Osteoblast (primary cell): ENCODE data around the gene TOE1. TPM values are rescaled to one million over a fixed set of nuclear protein-coding genes. Genes with fewer than 3 reads are reported as not detected.
"Not testable (repeated sequence)": the region's sequence is repeated elsewhere in the genome, so short reads cannot be mapped to it uniquely, and the experiment has no call there.

ENCODE experiments used
- DNase-seq: peaks from one replicate; pipeline ENCODE4 v3.0.0; 2011; ENCODE audit warnings: low spot score, mixed read lengths; ENCODE audit not compliant: insufficient read length; ENCODE audit errors: missing footprints
- H2AFZ ChIP-seq: 2 replicates; pipeline ENCODE4 v1.6.0; 2011; ENCODE audit warnings: mild to moderate bottlenecking, low read length
- H3K27ac ChIP-seq: 2 replicates; pipeline ENCODE4 v1.5.1; 2011; ENCODE audit warnings: mild to moderate bottlenecking, low read depth, low read length, moderate library complexity
- H3K27me3 ChIP-seq: 2 replicates; pipeline ENCODE4 v1.6.0; 2012; ENCODE audit warnings: mild to moderate bottlenecking, control low read depth, inconsistent platforms, low read length, moderate library complexity; ENCODE audit not compliant: insufficient read depth
- H3K36me3 ChIP-seq: 2 replicates; pipeline ENCODE4 v1.5.1; 2011; ENCODE audit warnings: mild to moderate bottlenecking, low read length, control low read depth, moderate library complexity; ENCODE audit not compliant: insufficient read depth
- H3K4me1 ChIP-seq: 2 replicates; pipeline ENCODE4 v1.5.1; 2011; ENCODE audit warnings: mild to moderate bottlenecking, low read length, control low read depth, moderate library complexity; ENCODE audit not compliant: insufficient read depth
- H3K4me2 ChIP-seq: 2 replicates; pipeline ENCODE4 v1.6.0; 2011; ENCODE audit warnings: mild to moderate bottlenecking, low read length; ENCODE audit not compliant: insufficient read depth
- H3K4me3 ChIP-seq: fragments of 200-600 bp; sonication (generic); 3 replicates; pipeline ENCODE4 v1.5.1; 2012; ENCODE audit warnings: mild to moderate bottlenecking, low read length, inconsistent platforms; ENCODE audit not compliant: insufficient read depth
- H3K79me2 ChIP-seq: 2 replicates; pipeline ENCODE4 v1.6.0; 2012; ENCODE audit warnings: mild to moderate bottlenecking, low read length, control low read depth, inconsistent platforms; ENCODE audit not compliant: insufficient read depth
- H3K9me3 ChIP-seq: 2 replicates; pipeline ENCODE4 v1.5.1; 2011; ENCODE audit warnings: low read depth, low read length, control low read depth
- H4K20me1 ChIP-seq: 2 replicates; pipeline ENCODE4 v1.6.0; 2012; ENCODE audit warnings: mild to moderate bottlenecking, low read length, control low read depth; ENCODE audit not compliant: insufficient read depth
- CTCF ChIP-seq: IDR thresholded peaks from 2 replicates; pipeline ENCODE4 v1.5.1; 2011; ENCODE audit warnings: mild to moderate bottlenecking, low read depth, low read length, moderate library complexity; ENCODE audit errors: extremely low read depth
- total RNA-seq: library from RNA; depleted of rRNA; stranded (reverse); fragments of >200 nt; gene quantifications from 2 replicates; pipeline ENCODE4 v1.2.3, GENCODE V29; 2012

TOE1 gene
- total RNA-seq, 1 donor = 6.5 TPM

DNA sequence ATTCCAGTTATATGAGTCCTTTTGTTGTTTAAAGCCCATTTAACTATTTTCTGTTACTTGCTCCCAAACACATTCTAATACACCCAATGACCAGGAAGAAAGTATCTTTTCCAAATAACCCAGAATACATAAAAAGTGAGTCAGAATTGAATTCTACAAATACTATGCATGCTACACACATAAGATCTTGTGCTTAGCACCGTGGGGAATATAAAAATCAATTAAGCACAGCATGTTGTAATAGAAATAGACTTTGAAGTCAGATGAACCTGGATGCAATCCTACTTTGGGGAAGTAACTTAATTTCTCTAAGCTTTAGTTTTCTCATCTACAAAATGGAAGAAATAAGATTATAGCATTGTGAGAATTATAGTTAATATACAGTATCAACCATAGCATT is 40.8 kb downstream of the TOE1 start:
- TF ChIP-seq CTCF = no peak
- H3K36me3 ChIP-seq = no peaks in the 10 kb centered on the region

DNA sequence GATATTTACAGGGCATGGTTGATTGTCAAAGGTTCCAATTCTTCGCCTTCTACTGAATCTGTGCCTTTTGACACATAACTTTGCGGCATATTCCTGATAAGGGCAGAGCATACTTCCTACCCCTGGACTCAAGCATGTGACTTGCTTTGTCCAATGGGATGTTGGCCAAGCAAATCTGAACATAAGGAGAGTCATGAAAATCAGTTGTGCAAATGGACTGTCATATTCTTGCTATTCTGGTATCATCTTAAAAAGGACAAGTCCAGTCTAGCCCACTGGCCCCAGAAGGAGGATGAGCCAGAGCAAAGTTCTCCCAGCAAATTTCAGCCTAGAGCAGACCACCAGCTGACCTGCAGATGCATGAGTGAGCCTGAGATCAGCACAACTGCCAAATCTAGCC is 41.3 kb downstream of the TOE1 start:
- H3K4me1 ChIP-seq = no peaks in the 10 kb centered on the region
- H3K79me2 ChIP-seq = no peaks in the 10 kb centered on the region
- TF ChIP-seq CTCF = no peak

More for the DNA sequence above, 40.8 kb downstream of the TOE1 start:
- Histone ChIP-seq H3K4me1 (no peaks in the 10 kb centered on the region), H3K4me2 (no peak overlapping the region), H3K27me3 (no peaks in the 10 kb centered on the region), H3K9me3 (no peaks in the 10 kb centered on the region), H3K4me3 (no peak overlapping the region), H3K79me2 (no peaks in the 10 kb centered on the region), H4K20me1 (no peaks in the 10 kb centered on the region), H2AFZ (no peak overlapping the region), H3K27ac (no peak overlapping the region)
- no peak for DNase-seq

DNA sequence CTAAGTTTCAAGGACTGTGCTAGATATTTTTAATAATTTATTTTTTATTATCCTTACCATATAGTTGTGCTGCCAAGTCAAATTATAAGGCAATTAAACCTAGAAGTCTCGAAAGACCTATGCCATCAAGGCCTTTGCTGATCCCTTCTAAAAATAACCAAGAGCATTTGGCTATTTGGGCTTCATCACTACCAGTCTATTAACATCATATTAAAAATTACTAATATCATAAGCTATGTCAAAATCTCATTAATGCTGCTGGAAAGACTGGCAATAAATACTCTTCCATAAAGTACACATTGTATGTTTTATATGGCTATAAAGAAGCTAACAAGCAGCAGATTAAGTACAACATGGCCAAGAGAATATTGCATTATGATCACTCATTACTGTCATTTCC is 43.2 kb downstream of the TOE1 start:
- Histone ChIP-seq H3K79me2 (no peaks in the 10 kb centered on the region), H3K4me1 (no peaks in the 10 kb centered on the region), H3K9me3 (no peaks in the 10 kb centered on the region), H3K4me2 (no peak overlapping the region), H3K36me3 (no peaks in the 10 kb centered on the region), H2AFZ (no peak overlapping the region), H3K4me3 (no peak overlapping the region), H3K27ac (no peak overlapping the region), H3K27me3 (no peaks in the 10 kb centered on the region), H4K20me1 (no peaks in the 10 kb centered on the region)
- TF ChIP-seq CTCF = no peak
- DNase-seq = no peak

More for the DNA sequence above, 41.3 kb downstream of the TOE1 start:
- Histone ChIP-seq H2AFZ (no peak overlapping the region), H3K27ac (no peak overlapping the region), H3K27me3 (no peaks in the 10 kb centered on the region), H3K4me3 (no peak overlapping the region), H3K9me3 (no peaks in the 10 kb centered on the region), H3K4me2 (no peak overlapping the region), H3K36me3 (no peaks in the 10 kb centered on the region), H4K20me1 (no peaks in the 10 kb centered on the region)
- DNase-seq = no peak

GRCh38 chr1:45384213-45384612 is 44.2 kb downstream of the TOE1 start:
- H3K27ac ChIP-seq, H3K36me3 ChIP-seq, H3K79me2 ChIP-seq, H3K9me3 ChIP-seq, H3K27me3 ChIP-seq, H3K4me1 ChIP-seq, H3K4me3 ChIP-seq, DNase-seq, H2AFZ ChIP-seq, H3K4me2 ChIP-seq, H4K20me1 ChIP-seq: not testable (repeated sequence)
